ENCODE data around the gene KLHL26. TPM values are rescaled to one million over a fixed set of nuclear protein-coding genes. Genes with fewer than 3 reads are reported as not detected.

Gene KLHL26
- total and polyA plus RNA-seq, 2 of the 13 experiments (the other 11 are each of a cell fraction or from before 2014, with no cell fraction given) = 1.5 to 1.7 TPM

DNA sequence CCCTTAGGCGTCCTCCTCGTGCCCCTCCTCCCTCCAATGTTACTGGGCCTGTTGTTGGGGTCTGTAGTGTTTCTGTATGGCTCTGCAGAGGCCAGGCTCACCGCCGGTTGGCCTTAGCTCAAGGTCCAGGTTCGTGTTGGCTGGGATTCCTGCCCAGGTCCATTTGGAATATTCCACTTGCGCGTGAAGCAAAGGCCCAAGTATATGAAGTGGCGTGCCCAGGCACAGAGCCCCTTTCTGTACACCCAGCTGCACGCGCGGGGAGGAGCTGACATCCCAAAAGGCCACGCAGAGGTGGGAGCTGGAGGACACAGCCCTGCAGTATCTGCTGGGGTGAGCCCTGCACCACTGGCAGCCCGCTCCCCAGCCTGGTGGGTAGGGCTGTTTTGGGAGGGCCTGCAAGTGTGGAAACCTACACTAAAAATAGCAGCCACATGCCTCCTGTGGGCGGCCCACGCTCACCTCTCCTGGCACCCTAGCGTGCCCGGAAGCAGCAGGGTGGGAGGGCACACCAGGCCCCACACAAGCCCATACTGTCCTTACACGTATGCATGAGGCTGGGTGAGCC lies 76.8 kb downstream of the KLHL26 start (continued):
- TF ChIP-seq ZFY (CRISPR knock-in tag; IDR thresholded peaks at IDR 0.05) (peak; percentile 75), HNRNPLL (IDR thresholded peaks at IDR 0.05; ENCODE audit: low read depth, low read length, poor library complexity, severe bottlenecking) (peak; percentile 36), ZNF776 (CRISPR knock-in tag; IDR thresholded peaks at IDR 0.05) (no peak), CREM (IDR thresholded peaks at IDR 0.05) (peak; percentile 16; the same call in 1 of the 2 replicates), CREM (CRISPR knock-in tag; IDR thresholded peaks at IDR 0.05) (no peak), DMAP1 (CRISPR knock-in tag; IDR thresholded peaks at IDR 0.05) (peak; percentile 55; the same call in 1 of the 2 replicates), POGZ (CRISPR knock-in tag; IDR thresholded peaks at IDR 0.05) (peak; percentile 53), PTBP1 (IDR thresholded peaks at IDR 0.05; ENCODE audit: low read depth, low read length, poor library complexity, severe bottlenecking) (no peak), ZNF749 (CRISPR knock-in tag; IDR thresholded peaks at IDR 0.05; ENCODE audit: borderline replicate concordance) (no peak), ADNP (CRISPR knock-in tag; IDR thresholded peaks at IDR 0.05) (no peak), YEATS2 (CRISPR knock-in tag; IDR thresholded peaks at IDR 0.05; ENCODE audit: borderline replicate concordance) (no peak)
- TF ChIP-seq, protein P1, sequence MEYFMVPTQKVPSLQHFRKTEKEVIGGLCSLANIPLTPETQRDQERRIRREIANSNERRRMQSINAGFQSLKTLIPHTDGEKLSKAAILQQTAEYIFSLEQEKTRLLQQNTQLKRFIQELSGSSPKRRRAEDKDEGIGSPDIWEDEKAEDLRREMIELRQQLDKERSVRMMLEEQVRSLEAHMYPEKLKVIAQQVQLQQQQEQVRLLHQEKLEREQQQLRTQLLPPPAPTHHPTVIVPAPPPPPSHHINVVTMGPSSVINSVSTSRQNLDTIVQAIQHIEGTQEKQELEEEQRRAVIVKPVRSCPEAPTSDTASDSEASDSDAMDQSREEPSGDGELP (IDR thresholded peaks at IDR 0.05; ENCODE audit: borderline replicate concordance, low read depth) = peak; percentile 27; the same call in 1 of the 2 replicates
- TF ChIP-seq, protein P2, sequence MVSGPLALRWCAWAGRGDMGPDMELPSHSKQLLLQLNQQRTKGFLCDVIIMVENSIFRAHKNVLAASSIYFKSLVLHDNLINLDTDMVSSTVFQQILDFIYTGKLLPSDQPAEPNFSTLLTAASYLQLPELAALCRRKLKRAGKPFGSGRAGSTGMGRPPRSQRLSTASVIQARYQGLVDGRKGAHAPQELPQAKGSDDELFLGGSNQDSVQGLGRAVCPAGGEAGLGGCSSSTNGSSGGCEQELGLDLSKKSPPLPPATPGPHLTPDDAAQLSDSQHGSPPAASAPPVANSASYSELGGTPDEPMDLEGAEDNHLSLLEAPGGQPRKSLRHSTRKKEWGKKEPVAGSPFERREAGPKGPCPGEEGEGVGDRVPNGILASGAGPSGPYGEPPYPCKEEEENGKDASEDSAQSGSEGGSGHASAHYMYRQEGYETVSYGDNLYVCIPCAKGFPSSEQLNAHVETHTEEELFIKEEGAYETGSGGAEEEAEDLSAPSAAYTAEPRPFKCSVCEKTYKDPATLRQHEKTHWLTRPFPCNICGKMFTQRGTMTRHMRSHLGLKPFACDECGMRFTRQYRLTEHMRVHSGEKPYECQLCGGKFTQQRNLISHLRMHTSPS (CRISPR knock-in tag; IDR thresholded peaks at IDR 0.05; ENCODE audit: low read depth) = peak; percentile 36; the same call in 1 of the 2 replicates
- TF ChIP-seq, protein P3, sequence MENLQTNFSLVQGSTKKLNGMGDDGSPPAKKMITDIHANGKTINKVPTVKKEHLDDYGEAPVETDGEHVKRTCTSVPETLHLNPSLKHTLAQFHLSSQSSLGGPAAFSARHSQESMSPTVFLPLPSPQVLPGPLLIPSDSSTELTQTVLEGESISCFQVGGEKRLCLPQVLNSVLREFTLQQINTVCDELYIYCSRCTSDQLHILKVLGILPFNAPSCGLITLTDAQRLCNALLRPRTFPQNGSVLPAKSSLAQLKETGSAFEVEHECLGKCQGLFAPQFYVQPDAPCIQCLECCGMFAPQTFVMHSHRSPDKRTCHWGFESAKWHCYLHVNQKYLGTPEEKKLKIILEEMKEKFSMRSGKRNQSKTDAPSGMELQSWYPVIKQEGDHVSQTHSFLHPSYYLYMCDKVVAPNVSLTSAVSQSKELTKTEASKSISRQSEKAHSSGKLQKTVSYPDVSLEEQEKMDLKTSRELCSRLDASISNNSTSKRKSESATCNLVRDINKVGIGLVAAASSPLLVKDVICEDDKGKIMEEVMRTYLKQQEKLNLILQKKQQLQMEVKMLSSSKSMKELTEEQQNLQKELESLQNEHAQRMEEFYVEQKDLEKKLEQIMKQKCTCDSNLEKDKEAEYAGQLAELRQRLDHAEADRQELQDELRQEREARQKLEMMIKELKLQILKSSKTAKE (CRISPR knock-in tag; IDR thresholded peaks at IDR 0.05; ENCODE audit: borderline replicate concordance) = no peak
- TF ChIP-seq, protein P4, sequence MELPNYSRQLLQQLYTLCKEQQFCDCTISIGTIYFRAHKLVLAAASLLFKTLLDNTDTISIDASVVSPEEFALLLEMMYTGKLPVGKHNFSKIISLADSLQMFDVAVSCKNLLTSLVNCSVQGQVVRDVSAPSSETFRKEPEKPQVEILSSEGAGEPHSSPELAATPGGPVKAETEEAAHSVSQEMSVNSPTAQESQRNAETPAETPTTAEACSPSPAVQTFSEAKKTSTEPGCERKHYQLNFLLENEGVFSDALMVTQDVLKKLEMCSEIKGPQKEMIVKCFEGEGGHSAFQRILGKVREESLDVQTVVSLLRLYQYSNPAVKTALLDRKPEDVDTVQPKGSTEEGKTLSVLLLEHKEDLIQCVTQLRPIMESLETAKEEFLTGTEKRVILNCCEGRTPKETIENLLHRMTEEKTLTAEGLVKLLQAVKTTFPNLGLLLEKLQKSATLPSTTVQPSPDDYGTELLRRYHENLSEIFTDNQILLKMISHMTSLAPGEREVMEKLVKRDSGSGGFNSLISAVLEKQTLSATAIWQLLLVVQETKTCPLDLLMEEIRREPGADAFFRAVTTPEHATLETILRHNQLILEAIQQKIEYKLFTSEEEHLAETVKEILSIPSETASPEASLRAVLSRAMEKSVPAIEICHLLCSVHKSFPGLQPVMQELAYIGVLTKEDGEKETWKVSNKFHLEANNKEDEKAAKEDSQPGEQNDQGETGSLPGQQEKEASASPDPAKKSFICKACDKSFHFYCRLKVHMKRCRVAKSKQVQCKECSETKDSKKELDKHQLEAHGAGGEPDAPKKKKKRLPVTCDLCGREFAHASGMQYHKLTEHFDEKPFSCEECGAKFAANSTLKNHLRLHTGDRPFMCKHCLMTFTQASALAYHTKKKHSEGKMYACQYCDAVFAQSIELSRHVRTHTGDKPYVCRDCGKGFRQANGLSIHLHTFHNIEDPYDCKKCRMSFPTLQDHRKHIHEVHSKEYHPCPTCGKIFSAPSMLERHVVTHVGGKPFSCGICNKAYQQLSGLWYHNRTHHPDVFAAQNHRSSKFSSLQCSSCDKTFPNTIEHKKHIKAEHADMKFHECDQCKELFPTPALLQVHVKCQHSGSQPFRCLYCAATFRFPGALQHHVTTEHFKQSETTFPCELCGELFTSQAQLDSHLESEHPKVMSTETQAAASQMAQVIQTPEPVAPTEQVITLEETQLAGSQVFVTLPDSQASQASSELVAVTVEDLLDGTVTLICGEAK (IDR thresholded peaks at IDR 0.05) = no peak
- TF ChIP-seq, protein P4 (CRISPR knock-in tag; IDR thresholded peaks at IDR 0.05) = 0 out of 2 replicates have a peak, but pooled peaks have one; percentile 25
